GM12891 (cell line): ENCODE results near the gene VSX2.

Source experiments
- POLR2A ChIP-seq: IDR thresholded peaks from 2 replicates; pipeline ENCODE4 v1.6.1; 2011; ENCODE audit warnings: low read depth, low read length, control low read depth
- POLR2AphosphoS5 ChIP-seq: IDR thresholded peaks from 2 replicates; pipeline ENCODE4 v1.6.1; 2011; ENCODE audit warnings: low read depth, low read length, control low read depth
- TAF1 ChIP-seq: IDR thresholded peaks from 2 replicates; pipeline ENCODE4 v1.6.1; 2011; ENCODE audit warnings: low read depth, low read length, control low read depth

- TF ChIP-seq POLR2A = peak; percentile 80
- TF ChIP-seq TAF1 = peak; percentile 84
- peak; percentile 71; the same call in 1 of the 2 replicates for TF ChIP-seq POLR2AphosphoS5
These were observed 63.7 kb downstream of the VSX2 start, which contains the start of gene ABCD4 for GRCh38 chr14:74302634-74303569.
